ENCODE results near the gene INO80D.

- TF ChIP-seq GZF1 (CRISPR knock-in tag; IDR thresholded peaks at IDR 0.05) (no peak), ZNF512B (CRISPR knock-in tag; IDR thresholded peaks at IDR 0.05; ENCODE audit: borderline replicate concordance) (no peak)
These were observed 83.5 kb downstream of the INO80D start for GRCh38 chr2:206002440-206002839.

Data from HepG2 (cell line).